ENCODE data around the gene PPT2.
"Not testable (repeated sequence)": the region's sequence is repeated elsewhere in the genome, so short reads cannot be mapped to it uniquely, and the experiment has no call there.

PPT2 gene

DNA sequence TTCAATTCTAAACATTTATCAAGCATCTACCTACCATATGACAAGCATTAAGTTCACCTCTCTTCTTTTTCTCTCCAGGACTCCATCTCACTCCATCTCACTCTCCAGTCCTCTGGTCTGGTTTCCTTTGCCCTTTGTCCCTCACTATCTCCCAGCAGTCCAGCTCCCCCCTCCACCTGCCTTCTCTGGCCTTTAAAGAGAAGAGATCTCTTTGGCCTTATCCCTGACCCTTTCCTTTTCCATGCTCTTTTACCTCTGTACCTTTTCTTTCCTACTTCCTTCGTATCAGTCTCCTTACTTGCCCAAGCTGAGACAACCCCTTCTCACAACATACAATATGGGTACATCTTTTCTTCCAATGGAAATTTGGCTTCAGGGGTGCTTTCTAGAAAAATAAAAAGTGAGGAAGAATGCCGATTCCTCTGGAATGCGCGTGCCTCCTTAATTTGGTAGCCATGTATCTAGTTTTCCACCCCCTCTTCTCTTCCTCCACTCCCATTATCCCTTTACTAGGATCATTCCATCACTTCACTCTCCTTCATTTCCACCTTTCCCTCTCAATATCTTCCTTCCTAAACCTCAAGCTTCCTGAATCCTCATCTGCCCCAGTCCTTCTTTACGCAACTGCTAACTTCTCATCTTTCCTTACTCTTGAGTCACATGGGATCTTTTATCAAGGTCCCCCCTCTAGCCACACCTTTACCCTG is 22.7 kb downstream of the PPT2 start:
- no peak for DNase-seq (ENCODE audit: low spot score)

DNA sequence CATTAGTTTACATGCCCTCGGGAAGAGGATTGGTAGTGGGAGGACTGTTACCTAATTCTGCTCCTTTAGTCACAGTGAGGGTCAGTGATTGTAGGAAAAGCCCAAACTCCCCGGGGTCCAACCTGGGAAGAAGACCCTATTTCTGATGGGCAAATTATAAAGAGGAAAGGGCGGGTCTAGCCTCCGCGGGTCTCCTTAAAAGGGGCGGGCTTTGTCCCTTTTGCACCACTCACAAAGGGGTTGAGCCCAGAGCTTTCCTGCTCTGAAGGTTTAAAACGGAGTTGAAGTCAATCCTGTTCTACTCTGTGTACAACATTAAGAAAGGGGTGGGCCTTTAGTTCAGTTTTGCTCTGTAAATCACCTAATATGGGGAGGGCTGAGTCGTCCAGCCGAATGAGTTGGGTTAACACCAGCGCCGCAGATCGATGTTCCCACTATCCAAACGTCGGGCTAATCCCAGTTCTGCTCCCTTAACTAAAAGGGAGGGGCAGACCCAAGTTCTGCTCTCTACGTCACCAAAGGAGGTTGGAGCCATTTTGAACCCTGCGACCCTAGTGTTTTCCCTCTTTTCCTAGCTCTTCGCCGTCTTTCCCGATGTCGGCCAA is 23.3 kb downstream of the PPT2 start:
- no peak for DNase-seq (ENCODE audit: low spot score)

DNA sequence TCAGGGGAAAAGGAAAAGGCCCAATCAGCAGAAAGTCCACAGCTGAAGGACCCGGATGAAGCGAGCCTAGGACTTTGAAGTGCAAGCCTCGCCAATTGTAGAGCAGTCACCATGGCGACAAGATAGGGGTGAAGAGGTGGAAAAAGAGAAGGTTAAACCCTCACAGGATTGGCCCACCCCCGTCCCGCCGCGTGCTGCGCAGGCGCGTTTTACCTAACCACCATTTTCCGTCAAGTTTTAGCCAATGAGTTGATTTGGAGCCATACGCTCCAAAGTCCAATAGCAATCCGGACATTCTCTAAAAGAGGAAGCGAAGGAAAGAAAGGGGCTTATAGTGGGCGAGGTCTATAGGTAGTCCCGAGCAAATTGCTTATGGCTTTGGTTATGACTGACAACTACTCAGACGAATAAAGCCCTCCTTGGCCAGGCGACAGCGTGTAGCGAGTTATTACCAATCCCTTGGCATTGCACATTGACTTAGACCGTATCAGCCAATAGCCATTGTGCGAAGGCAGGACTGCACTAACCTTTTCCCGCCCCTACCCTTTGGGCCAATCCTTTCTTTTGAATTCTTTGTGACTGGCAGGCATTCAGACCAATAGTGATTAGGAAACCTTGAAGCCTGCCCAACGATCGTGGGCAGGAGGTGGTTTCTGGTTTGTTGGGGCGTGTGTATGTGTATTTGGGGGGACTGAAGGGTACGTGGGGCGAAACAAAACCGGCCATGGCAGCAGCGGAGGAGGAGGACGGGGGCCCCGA is 24.0 kb downstream of the PPT2 start, which contains the start of gene RNF5:
Gene RNF5, plus strand, starts transcription at position 618 of the 759 bp plus-strand sequence. Its CDS starts 107 bp downstream, at position 725.
- peak; percentile 95 for DNase-seq (ENCODE audit: low spot score)

DNA sequence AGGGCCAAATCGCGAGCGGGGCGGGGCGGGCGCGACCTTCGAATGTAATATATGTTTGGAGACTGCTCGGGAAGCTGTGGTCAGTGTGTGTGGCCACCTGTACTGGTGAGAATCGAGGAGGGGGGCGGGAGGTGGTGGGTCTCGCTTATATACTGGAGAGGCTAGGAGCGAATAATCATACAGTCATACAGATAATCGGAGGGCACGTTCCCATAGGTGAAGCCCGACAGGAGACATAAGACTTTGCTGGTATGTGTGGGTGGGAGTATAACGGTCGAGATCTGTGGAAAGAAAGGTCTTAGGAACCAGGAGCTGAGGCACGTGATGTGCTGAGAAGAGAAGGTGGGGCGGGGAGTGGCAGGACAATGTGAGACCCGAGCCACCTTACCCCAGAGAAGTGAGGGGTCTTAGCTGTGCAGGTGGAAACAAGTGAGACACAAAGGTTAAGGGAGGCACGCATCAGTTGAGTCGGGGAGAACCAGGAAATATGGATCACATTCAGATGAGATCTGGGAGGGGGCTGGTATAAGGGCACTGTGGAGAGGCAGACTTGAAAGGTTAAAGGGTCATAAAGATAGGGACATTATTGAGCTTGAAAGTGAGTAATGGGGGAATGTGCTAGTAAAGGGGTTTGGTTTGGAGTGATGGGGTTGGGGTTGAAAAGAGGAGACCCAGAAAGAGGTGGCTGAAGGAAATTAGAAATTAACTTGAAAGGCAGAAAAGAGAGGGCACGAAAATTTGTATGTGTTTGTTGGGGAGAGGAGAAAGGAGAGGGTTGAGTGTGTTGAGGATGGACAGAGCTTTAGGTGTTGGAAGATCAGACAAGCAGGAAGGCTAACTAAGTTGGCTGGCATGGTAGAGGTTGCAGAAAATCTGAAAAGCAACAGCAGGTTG is 24.9 kb downstream of the PPT2 start:
- no peak for DNase-seq (ENCODE audit: low spot score)

DNA sequence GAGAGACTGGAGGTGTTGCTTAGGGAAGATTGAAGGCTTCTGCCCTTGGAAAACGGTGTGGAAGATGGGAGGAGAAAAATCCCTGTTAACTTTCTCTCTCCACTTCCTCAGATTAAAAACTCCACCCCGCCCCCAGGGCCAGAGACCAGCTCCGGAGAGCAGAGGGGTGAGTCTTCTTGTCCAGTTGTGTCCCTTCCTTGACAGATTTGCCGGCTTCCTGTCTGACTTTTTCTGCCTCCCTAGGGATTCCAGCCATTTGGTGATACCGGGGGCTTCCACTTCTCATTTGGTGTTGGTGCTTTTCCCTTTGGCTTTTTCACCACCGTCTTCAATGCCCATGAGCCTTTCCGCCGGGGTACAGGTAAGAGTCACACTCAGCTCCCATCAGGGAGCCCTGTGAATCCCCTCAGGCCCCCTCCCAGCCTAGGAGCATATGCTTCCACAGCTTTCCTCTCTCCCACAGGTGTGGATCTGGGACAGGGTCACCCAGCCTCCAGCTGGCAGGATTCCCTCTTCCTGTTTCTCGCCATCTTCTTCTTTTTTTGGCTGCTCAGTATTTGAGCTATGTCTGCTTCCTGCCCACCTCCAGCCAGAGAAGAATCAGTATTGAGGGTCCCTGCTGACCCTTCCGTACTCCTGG is 25.9 kb downstream of the PPT2 start:
- no peak for DNase-seq (ENCODE audit: low spot score)

DNA sequence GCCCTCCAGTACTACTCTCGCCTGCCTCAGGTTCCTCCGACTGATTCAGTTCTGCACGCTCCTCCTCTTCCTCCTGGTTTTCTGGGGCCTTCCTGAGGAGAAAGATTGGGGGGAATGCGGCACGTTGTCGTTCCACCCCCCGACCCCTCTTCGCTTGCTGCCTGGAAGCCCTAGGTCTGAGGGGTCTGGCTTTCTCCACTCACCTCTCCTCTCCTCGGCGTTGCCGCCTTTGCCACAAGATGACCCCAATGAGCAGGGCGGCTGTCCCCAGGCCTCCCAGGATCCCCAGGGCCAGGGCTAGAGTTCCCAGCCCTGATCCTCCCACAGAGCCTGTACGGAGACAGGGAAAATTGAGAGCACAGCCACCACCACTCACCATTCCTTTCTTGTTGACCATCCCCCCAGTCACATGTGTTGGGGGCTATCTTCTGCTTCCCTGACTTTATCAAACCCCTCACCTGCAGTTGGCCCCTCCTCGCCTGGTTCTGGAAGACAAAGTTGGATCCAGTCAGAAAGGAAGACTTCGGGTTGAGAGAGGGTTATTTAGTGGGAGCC is 27.3 kb downstream of the PPT2 start:
- DNase-seq (ENCODE audit: low spot score): no peak

DNA sequence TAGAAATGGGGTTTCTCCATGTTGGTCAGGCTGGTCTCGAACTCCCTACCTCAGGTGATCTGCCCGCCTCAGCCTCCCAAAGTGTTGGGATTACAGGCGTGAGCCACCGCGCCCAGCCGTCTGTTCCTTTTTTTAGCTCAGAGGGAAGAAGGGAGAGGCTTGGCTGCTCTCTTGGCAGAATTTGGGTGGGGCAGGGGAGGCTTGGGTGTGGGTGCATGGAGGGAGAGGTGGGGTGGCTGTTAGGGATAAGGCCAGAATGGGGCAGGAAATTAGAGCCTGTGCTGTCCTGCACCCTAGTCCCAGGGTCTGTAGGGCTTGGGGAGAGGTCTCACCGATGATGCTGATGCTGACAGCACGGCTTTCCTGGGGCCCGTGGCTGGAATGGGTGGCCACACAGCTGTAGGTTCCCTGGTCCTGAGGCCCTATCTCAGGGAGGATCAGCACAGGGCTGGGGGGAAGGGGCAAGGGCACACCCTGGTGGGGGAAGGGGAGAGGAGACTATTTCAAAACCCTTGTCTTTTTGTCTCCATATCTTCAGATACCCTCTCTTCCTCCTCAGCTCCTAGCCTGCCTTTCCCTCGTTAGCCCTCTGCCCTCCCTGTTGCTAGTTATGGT is 28.1 kb downstream of the PPT2 start:
- DNase-seq (ENCODE audit: low spot score): no peak

DNA sequence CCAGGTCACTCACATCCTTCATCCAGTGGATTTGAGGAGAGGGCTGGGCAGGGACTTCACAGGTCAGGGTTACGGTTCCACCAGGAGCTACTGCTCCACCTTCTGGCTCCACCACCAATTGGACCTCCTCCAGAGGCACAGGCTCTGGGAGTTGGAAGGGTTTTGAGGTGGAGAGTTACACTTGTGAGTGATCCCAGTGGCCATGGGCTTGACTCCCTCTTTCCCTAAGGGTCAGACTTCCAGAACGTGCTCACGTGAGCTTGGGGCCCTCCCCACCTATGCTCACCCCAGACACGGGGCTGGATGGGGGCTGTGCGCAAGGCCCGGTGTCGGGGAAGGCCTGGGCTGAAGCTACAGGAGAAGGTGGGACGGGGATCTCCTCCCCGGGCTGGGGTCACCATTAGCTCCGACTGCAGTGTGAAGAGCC is 28.6 kb downstream of the PPT2 start:
- DNase-seq (ENCODE audit: low spot score): no peak

DNA sequence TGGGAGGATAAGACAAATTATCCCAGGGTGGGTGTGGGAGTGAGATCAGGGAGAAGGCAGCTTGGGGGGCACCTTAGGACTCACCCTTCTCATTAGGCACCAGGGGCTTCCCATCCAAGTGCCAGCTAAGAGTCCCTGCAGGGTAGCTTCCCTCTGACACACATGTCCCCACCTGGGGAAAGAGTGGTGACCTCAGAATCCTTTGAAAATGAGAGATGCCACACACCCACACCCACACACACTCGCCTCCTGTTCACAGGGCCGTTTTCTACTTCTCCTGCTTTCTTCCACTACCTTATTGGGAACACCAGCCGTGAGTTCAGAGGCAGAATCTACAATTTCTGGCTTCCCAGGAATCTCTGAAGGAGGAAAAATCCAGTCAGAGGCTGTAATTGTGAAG is 29.1 kb downstream of the PPT2 start:
- DNase-seq (ENCODE audit: low spot score): no peak

DNA sequence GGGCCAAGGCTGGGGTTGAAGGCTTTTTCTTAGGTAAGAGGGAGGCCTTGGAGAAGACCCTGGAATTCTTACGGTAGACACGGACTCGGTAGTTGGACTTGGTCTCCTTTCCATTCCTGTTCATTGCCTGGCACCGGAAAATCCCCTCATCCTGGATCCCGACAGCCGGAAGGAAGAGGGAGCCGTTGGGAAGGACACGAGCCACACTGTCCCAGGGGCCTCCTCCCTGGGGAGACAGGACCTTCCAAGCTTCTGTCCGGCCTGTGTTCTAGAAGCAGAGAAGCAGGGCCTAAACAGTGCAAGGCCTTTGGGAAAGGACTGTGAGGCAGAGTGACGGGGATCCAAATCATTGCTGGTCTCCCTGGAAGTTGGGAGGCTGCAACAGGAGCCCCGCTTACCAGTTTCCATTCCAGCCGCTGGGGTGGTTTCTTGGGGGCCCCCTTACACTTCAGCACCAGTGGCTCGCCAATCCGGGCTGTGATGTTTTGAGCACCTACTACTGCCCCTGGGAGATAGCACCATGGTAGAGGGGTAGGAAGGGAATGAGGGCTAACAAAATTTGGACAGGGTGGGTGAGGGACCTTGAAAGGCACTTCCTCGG is 29.6 kb downstream of the PPT2 start:
- DNase-seq (ENCODE audit: low spot score): no peak

DNA sequence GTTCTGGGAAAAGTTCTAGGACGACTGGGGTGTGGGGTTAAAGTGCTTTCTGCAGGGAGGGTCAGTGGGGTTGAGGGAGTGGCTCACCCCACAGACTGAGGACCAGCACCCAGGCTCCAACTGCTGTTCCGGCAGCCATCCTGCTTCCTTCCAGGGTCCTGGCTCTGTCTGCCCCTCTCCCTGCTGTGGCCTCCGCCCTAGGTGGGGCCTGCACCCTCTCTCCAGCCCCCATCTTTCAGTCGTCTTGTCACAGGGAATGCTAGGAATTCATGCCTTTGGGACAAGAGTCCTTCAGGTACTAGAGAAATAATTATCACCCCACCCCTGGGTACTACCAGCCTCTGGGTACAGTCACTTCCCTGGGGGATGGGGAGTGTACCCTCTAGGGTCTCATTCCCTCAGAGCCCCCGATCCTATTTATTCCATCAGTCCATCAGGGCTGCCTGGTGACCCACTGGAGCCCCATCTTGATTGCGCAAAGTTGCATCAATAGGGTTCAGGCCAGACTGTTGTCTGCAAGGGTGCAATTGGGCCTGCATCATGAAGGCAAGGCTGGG is 30.2 kb downstream of the PPT2 start, which contains the start of gene AGER:
Gene AGER, minus strand, starts transcription at position 170 of the 557 bp plus-strand sequence. Its CDS starts 31 bp downstream, at position 139.
- DNase-seq (ENCODE audit: low spot score): no peak

DNA sequence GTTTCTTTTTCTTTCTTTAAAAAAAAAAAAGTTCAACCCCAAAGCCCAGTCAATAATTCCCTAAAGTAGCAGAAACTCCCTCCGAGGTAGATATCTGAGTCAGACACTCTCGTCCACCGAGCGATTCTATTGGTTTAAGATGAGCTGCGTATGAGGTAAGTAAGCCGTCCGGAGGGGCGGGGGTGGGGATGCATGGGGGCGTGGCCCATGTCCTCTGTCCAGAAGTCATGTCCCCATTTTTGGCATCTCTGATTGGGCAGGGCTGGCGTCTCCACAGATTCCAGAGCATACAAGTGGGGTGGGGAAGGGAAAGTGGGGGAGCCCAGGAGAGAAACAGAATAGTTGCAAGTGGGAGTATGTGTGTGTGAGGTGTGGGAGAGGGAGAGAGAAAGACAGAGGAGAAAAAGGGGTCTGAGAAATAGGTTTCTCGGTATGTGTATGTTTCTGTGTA is 31.8 kb downstream of the PPT2 start:
- peak; percentile 82 for DNase-seq (ENCODE audit: low spot score)

DNA sequence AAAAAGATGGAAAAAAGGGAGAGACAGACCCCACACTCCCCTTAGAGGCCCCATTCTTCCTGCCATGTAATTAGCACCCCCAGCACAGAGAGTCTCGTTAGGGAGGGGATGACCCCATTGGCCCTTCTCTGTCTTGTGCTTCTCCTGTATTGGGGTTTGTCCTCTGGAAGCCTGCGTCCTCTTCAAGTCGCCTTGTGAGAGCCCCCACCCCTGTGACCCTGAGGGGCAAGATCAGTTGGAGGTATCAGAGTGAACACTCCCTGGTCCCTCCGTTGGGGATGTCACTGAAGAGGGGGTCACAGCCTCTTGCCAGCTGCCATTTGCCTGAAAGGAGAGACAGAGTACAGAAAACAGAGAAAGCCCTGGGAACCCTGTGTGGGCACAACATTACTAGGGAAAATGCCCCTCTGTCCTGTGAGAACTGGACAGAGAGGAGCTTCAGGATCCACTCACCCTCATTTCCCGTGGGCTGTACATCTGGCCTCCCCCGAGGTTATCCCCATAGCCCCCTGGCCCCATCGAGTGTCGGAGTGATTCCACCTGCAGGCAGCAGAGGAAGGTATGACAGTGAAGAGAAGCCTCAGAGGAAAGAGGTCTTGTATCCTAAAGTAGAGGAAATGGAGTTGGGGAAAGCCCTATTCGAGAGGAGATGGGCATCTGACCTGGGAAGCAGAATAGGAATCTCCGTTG is 32.4 kb downstream of the PPT2 start:
- DNase-seq (ENCODE audit: low spot score): not testable (repeated sequence)

DNA sequence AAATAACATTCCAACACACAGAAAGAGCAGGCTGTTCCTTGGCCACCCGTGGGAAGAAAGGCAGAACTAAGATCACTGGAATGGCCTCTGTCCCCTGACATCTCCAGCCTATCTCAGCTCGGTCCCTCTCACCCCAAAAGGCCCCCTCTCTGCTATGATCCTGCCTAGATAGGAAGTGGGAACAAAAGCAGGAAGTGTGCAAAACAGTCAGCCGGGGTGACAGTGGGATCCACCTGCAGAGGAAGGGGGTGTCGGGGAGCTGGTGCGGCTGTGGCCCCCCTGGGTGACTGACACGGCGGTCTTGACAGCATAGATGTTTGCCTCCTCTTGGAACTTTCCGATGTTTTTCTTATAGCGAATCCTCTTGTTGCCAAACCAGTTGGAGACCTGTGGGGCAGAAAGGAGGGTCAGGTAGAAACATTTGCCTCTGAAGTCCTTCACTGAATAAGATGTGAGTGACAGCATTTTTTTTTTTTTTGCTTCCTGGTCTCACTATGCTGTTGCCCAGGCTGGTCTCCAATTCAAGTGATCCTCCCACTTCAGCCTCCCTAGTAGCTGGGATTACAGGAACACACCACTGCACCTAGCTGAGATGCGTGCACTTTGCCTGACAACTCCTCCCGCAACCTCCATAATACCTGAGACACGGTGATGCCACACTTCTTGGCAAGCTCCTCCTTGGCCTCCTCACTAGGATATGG is 33.2 kb downstream of the PPT2 start:
- DNase-seq (ENCODE audit: low spot score): no peak

DNA sequence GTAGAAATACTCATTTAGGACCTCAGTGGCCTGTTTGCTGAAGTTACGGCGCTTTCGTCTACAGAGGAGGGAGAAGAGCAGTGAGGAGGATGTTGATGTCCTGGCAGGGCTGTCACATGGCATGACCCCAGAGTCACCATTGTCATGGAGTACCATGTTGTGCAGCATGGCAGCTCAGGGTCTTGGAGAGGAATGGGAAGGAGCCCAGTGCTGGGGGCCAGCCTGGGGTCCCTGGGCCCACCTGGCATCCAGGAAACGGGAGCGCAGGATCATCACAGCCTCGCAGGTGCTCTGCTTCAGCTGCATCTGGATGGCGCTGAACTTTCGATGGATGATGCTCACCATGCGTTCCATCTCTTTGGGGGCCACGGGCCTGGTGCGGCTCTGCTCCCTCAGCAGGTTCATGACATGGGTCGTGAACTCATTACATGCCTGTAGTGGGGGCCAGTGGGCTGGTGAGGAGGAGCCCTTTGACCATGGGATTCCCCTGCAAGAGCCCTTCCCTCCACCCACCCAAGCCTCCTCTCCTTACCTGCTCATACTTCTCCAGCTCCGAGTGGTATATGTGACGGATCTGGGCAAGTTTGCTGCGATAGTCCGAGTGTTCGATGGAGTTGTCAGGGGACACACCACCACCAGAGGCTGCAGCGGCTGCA is 33.9 kb downstream of the PPT2 start:
- DNase-seq (ENCODE audit: low spot score): not testable (repeated sequence)

DNA sequence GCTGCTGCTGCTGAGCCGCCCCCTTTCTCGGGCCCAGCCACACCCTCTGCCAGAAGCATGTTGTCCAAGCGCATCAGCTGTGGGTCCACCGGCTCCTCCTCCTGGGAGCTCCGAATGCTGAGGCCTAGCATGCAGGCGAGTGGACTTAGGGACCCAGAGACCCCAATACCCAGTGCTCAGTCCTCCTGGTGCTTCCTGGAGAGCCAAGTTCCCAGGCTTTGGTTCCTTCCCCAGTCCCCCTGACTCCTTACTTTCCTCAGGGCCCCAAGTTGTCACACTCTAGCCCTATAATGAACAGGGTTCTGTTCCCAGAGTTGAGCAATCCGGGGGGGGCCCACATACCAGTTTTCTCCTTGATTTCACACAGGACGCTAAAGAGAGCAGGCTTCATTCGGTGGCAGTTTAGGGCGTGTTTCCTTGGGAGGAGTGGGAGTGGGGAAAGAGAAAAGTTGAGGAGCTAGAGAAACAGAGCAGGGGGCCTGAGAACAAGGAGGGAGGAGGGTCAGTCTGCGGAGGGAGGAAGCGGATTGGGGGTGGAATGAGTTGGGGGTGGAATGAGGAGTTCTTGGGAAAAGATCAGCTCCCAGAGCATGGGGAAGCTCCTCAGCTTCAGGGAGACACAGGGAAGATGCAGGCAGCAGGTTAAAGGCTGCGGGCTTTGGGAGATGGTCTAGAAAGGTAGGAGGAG is 34.6 kb downstream of the PPT2 start:
- no peak for DNase-seq (ENCODE audit: low spot score)

DNA sequence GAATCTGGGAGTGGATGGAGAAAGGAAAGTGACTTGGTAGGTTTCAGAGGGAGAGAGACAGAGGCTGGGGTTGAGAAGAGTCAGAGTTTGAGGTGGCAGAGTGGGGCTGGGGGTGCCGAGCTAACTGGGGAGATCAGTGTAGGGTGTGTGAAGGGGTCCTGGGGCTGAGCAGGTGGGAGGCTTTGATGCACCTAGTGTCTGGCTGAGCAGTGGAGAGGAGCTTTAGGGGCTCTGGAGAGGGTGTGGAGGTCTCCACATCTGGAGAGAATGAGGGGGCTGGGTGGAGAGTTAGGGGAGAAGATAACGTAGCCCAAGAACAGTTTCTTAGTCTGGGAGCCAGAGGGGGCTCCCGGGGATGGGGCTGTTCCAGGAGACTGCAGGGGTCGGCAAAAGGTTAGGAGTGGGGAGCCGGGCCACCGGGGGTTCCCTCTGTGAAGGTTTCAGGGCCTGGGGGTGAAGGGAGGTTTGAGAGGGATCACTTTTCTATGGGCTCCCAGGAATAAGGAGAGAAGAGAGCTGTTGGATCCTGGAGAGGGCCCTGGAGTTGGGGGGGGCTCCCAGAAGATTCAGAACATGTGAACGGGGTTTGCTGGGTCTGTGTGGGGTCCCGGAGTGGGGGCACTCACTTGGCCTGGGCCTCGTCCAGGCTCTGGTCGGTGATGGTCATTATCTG is 35.3 kb downstream of the PPT2 start:
- DNase-seq (ENCODE audit: low spot score): no peak

Data from GM03348 (cell line).